A549 (cell line): ENCODE results near the gene RPTOR.

ENCODE experiments used
- CBX8 ChIP-seq: fragments of 200-600 bp; sonication (generic); IDR thresholded peaks from 2 replicates; pipeline ENCODE4 v1.6.1; 2016
- CEBPB ChIP-seq, 2 experiments: fragments of >200 bp in 1 of 2; sonication (Bioruptor Twin) in 1 of 2; formaldehyde crosslinking in 1 of 2; IDR thresholded peaks; 2 replicates each; pipeline ENCODE4 v1.6.1; 2012 to 2016
- CHD4 ChIP-seq: fragments of 200-600 bp; sonication (generic); IDR thresholded peaks from 2 replicates; pipeline ENCODE4 v1.6.1; 2016; ENCODE audit warnings: antibody characterized with exemption, mild to moderate bottlenecking, borderline replicate concordance
- EHMT2 ChIP-seq: fragments of 200-600 bp; sonication (generic); IDR thresholded peaks from 2 replicates; pipeline ENCODE4 v1.6.1; 2016; ENCODE audit warnings: antibody characterized with exemption, low read depth, mild to moderate bottlenecking, moderate library complexity
- EP300 ChIP-seq, 2 experiments: fragments of >200 bp; sonication (Bioruptor Twin); formaldehyde crosslinking; IDR thresholded peaks; 2 replicates in 1 of 2; 3 replicates in 1 of 2; pipeline ENCODE4 v1.6.1; 2016 to 2017
- HDAC2 ChIP-seq: fragments of 200-600 bp; sonication (generic); IDR thresholded peaks from 2 replicates; pipeline ENCODE4 v1.6.1; 2016
- KDM5A ChIP-seq: fragments of 200-600 bp; sonication (generic); IDR thresholded peaks from 2 replicates; pipeline ENCODE4 v1.6.1; 2016; ENCODE audit warnings: antibody characterized with exemption, mild to moderate bottlenecking
- MAZ ChIP-seq: fragments of 150-350 bp; IDR thresholded peaks from 2 replicates; pipeline ENCODE4 v1.6.1; 2014; ENCODE audit warnings: antibody characterized with exemption, low read depth, low read length, borderline replicate concordance
- POLR2A ChIP-seq: IDR thresholded peaks from 2 replicates; pipeline ENCODE4 v1.6.1; 2012; ENCODE audit warnings: mild to moderate bottlenecking, low read length
- RFX5 ChIP-seq: fragments of 450-650 bp; IDR thresholded peaks from 2 replicates; pipeline ENCODE4 v1.7.1; 2014; ENCODE audit warnings: antibody characterized with exemption, mild to moderate bottlenecking, moderate library complexity
- SMC3 ChIP-seq: fragments of >200 bp; sonication (Bioruptor Twin); formaldehyde crosslinking; IDR thresholded peaks from 3 replicates; pipeline ENCODE4 v1.6.1; 2018; ENCODE audit warnings: inconsistent platforms
- ZNF302 ChIP-seq: fragments of 250-450 bp; sonication (Bioruptor Pico); IDR thresholded peaks from 2 replicates; pipeline ENCODE4 v1.9.0; 2021; ENCODE audit warnings: inconsistent platforms, mild to moderate bottlenecking, moderate library complexity
- TF ChIP-seq, protein P1 (sequence below): fragments of >200 bp; sonication (Bioruptor Twin); formaldehyde crosslinking; IDR thresholded peaks from 3 replicates; pipeline ENCODE4 v1.5.1; 2016
- TF ChIP-seq, protein P2 (sequence below): IDR thresholded peaks from 2 replicates; pipeline ENCODE4 v1.6.1; 2012

DNA sequence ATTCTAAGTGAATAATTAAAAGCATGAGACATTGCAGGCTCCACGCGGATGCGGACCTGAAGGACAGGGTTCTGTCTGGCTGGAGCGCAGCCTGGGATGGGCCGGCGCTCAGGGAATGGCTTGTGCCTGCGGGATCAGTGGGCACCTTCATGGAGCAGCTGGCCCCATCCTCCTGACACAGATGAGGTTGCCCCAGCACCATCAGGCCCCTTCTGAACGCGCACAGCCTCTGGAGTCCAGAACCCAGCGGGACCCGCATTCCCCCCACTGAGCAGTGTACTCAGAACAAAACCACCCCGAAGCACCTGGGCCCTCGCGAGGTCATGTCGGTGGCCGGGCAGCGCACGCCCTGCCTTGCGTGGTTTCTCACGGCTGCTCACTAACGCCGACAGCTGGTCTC lies 376.5 kb downstream of the RPTOR start:
- TF ChIP-seq, protein P1, sequence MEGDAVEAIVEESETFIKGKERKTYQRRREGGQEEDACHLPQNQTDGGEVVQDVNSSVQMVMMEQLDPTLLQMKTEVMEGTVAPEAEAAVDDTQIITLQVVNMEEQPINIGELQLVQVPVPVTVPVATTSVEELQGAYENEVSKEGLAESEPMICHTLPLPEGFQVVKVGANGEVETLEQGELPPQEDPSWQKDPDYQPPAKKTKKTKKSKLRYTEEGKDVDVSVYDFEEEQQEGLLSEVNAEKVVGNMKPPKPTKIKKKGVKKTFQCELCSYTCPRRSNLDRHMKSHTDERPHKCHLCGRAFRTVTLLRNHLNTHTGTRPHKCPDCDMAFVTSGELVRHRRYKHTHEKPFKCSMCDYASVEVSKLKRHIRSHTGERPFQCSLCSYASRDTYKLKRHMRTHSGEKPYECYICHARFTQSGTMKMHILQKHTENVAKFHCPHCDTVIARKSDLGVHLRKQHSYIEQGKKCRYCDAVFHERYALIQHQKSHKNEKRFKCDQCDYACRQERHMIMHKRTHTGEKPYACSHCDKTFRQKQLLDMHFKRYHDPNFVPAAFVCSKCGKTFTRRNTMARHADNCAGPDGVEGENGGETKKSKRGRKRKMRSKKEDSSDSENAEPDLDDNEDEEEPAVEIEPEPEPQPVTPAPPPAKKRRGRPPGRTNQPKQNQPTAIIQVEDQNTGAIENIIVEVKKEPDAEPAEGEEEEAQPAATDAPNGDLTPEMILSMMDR = no peak
- TF ChIP-seq EHMT2 (no peak), SMC3 (no peak), POLR2A (no peak), EP300 (IDR thresholded peaks at IDR 0.05) (no peak), KDM5A (no peak), CHD4 (no peak), CEBPB (IDR thresholded peaks at IDR 0.05) (no peak), CBX8 (no peak), ZNF302 (CRISPR knock-in tag) (no peak), RFX5 (no peak), MAZ (no peak), HDAC2 (no peak)
- TF ChIP-seq, protein P2, sequence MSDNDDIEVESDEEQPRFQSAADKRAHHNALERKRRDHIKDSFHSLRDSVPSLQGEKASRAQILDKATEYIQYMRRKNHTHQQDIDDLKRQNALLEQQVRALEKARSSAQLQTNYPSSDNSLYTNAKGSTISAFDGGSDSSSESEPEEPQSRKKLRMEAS = no peak
